COLO668 (cell line): Measurements from ENCODE around the gene PRPSAP2.
"Not testable (repeated sequence)": the region's sequence is repeated elsewhere in the genome, so short reads cannot be mapped to it uniquely, and the experiment has no call there.

Experiments
- DNase-seq: peaks from one replicate; lab custom pipeline; 2025; ENCODE audit not compliant: unreplicated experiment; lab: John Stamatoyannopoulos, UW

Gene PRPSAP2

DNA sequence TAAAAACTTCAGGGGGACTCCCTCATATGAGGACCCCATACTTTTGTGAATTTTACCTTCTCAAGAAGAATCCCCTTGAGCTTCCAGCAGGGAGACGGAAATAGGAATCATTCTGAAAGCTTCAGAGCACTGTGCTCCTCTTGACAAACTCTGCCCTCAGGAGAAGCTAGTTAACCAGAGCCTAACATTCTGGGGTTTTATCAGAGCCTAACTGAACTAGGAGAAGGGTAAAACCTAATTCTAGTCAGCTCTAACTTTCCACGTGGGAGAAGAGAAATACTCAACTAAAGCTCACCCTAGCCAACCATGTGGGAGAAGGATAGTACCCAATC lies 80.7 kb downstream of the PRPSAP2 start:
- DNase-seq, result no peak

DNA sequence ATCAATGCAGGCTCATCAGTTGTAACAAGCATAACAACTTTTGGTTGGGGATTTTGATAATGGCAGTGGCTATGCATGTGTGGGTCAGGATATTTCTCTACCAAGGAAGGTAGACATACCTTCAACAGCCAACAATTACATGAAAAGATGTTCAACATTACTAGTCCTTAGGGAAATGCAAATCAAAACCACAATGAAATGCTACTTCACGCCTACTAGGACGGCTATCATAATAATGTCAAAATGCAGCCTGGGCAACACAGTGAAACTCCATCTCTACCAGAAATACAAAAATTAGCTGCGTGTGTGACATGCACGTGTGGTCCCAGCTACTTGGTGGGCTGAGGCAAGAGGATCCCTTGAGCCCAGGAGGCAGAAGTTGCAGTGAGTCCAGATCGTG lies 86.7 kb downstream of the PRPSAP2 start:
- no peak for DNase-seq

DNA sequence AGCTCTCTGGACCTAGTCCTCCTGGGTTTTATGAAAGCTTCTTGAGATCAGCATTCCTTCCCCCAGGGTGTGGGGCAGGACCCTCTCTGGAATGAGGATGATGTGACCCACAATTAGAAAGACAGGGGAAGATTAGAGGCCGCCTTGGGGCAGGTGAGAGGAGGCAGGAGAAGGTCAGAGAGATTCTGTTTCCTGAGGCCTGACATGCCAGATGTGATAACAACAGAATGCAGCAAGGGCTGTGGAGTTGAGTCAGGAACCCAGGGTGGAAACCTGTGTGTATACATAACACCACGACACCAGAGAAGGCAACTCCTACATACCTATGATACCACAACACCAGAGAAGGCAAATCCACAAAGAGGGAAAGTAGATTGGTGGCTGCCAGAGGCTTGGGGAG lies 88.6 kb downstream of the PRPSAP2 start:
- no peak for DNase-seq

DNA sequence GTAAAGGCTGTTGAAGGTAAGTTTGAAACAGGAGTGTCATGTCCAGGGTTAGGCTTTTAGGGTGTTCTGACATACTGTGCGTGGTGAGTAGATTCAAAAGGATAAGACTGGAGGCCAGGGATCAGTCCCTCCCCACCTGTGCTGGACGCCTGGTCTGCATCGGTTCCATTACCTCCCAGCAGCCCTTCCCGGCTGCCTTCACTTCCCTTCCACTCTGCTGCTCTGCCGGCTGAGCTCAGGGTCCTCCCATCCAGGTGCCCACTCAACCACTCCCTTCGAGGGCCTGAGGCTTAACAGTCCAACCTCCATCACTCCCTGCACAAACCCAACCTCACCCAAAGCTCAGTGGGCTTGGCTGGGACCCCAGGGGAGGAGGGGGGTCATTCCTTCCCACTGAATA lies 89.9 kb downstream of the PRPSAP2 start:
- no peak for DNase-seq

DNA sequence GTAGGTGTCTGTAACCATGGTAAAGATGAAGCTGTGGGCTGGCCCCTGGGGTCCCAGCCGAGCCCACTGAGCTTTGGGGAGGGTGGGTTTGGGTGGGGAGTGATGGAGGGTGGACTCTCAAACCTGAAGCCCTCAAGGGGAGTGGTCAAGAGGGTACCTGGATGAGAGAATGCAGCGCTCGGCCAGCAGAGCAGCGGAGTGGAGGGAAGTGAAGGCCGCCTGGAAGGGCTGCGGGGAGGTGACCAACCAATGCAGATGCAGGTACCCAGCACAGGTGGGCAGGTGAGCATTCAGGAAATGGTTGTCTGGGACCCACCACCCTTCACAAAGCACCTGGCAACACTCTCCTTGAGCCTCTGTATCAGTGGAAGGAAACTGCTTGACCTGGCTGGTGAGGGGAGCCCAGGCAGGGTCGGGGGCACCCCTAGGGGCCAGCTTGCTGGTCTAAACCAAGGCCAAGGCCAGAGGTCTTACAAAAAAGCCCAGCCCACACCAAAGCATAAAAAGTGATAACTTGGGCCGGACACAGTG lies 90.6 kb downstream of the PRPSAP2 start:
- no peak for DNase-seq

DNA sequence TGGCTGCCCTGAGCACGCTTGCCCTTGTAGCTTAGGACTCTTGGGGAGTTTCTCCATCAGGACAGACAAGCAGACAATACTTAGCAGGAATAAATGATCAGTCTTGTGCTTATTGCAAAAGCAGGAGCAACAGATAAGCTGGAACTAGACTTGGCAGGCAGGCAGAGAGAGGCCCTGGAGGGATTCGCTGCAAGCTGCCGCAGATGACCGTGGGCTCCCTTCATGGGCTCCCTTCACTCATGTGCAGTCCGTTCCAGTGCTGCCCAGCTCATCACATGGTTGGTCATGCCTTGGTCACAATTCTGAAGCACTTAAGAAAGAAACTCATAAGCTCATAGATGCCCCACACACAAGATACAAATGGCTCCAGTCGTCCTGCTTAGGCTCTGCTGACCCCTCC lies 91.6 kb downstream of the PRPSAP2 start:
- no peak for DNase-seq

DNA sequence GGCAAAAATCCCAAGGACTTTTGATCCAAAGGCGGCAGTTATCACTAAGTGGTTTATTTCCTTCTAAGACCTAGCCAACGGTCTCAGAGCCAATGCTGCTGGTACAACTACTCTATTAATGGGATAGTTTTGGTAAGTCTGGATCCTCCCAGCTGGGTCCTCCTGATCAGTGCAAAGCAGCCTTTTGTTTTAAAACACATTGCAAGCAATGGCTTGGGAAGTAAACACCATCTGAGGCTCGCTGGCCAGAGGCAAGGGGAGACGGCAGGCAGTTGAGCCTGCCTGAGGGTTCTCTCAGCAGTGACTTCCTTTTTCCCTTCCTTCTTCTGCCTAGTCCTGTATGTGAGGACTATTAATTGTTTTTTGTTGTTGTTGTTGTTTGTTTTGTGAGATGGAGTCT lies 92.4 kb downstream of the PRPSAP2 start:
- no peak for DNase-seq

DNA sequence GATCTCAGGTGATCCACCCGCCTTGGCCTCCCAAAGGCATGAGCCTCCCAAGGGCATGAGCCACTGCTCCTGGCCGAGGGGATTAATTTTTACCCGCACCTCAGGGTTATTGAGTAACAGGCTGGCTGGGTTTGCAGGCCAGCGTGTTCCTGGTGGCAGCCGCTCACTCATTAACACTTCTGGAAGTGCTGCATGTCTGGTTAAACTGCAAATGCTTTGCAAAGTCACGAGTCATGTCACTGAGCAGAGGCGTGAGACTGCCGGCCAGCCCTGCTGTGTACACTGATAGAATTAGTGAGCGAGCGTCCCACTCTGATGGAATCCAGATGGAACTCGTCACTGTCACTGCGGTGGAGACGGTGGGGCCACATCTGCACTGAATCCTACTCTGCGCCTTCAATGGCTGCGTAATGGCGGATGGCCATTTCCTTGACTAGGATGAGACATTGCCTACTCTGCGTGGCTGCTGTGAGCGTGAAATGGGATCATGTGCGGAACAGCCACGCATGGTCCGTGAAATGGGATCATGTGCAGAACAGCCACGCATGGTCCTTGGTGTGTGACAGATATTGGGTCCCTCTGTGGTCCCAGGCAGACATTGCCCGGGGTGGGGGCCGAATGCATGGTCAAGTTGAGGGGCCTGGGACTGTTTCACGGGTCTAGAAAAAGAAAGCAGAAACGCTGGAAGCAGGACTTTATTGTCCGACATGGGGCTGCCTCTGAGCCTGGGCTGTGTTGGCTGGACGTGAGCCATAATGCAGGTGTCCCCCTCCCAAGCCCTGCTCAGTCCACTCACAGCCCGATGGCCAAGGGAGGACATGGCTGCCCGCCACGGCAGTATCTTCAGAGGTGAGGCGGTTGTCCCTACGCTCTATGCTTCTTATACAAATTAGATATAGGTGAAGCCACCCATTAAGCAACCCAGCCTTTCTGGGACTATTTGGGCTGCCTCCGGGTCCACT lies 93.3 kb downstream of the PRPSAP2 start:
- DNase-seq, result no peak

DNA sequence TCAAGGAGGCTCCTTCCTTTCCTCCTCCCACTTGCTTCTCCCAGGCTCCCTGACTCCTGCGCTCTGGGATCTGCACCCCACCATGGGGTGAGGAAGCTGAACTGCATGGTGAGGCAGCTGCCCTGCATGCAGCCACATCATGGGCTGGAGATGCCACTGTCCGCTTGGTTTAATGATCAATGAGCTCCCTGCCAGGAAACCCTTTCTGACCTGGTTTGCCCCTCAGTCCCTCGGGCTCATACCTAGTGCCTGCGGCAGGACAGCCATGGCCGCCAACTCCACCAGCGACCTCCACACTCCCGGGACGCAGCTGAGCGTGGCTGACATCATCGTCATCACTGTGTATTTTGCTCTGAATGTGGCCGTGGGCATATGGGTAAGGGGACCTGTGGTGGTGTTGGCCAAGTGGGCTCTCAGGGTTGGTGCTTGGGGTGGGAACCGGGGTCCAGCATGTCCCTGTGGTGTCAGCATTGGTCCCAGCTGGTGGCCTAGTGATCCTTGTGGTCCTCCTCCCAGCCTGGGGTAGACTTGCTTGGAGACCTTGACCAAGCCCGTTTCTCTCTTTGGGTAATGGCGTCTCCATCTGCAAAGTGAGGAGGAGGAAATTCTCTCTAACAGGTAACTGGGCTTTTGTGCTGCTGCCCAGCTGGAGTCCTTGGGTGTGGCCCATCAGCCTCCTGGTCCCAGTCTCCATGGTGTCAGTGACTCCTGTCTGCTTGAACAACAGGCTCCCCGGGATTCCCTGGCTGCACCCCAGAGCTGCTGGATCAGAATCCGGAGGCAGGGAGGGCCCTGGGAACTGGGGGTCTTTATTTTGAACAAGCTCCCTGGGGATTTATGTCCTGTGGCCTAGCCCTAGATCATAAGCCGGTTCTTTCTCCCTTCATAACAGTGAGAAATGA lies 94.3 kb downstream of the PRPSAP2 start, which contains the start of gene SLC5A10:
SLC5A10 (plus strand) TSS at position 225 of the 902 bp plus-strand sequence; CDS start at position 266, 41 bp downstream.
- DNase-seq, result no peak

DNA sequence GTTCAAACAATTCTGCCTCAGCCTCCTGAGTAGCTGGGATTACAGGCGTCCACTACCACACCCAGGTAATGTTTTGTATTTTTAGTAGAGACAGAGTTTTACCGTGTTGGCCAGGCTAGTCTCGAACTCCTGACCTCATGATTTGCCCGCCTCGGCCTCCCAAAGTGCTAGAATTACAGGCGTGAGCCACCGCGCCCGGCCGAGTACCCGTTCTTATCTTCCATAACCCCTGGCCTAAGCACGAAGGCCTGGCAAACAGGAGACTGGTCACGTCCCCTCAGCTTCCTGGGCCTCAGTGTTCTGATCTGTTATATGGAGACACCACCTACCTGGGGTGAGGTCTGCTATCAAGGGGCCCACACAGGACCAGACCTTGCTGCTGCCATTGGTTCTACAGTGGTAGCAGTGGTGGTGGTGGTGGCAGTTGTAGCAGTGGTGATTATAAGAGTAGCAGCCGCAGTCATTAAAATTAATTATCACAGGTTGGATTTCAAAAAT lies 95.3 kb downstream of the PRPSAP2 start:
- DNase-seq, result no peak

DNA sequence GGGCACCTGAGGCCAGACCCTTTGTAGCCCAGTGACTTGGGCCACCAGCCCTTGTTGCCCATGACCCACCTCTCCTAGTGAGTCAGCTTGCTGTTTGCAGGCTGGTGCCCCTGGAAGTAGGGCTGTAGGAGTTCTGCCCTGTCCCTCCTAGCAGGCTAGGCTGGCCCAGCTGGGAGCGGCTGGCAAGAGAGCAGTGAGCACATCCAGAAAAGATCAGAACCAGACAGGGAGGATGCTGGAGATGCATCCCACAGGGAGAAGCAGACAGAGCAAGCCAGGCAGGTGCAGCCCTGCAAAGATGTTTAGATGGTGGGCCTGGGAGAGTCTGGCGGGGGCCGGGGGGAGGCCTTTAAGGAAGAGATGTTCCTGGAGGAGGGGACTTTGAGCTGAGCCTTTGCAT lies 96.4 kb downstream of the PRPSAP2 start:
- DNase-seq, result no peak

DNA sequence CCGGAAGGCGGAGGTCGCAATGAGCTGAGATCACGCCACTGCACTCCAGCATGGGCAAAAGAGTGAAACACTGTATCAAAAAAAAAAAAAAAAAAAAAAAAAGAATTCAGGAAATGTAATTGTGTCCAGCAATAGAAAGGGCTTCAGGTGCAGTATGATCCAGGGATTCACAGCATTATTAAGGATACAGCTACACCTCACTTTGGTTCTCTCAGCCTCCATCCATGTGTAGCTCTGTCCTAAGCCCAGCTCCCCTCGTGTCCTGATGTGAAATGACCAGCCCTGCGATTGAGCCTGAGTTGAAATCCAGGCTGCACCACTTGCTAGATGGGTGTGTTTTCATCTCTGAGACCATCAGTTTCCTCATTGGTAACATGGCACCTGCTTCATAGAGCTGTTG lies 97.1 kb downstream of the PRPSAP2 start:
- DNase-seq, result no peak

DNA sequence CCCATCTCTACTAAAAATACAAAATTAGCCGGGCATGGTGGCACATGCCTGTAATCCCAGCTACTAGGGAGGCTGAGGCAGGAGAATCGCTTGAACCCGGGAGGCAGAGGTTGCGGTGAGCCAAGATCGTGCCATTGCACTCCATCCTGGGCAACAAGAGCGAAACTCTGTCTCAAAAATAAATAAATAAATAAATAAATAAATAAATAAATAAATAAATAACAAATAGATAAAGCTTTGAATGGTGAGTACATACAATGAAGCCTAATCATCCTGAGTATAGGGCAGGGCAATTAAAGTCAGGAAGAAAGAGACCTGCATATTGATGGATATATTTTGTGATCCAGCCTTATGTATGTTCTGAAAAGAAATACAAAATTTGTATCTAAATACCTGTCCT lies 98.1 kb downstream of the PRPSAP2 start:
- not testable (repeated sequence) for DNase-seq

DNA sequence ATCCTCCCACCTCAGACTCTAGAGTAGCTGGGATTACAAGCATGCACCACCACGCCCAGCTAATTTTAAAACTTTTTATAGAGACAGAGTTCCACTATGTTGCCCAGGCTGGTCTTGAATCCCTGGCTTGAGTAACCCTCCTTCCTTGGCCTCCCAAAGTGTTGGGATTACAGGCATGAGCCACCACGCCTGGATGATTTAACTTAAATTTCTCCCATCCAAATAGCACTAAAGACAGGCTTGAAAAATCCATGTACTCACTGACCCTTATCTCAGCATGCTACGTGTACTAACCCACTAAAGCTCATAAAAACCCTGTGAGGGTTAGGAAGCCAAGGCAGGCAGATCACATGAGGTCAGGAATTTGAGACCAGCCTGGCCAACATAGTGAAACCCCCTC lies 98.7 kb downstream of the PRPSAP2 start:
- no peak for DNase-seq

DNA sequence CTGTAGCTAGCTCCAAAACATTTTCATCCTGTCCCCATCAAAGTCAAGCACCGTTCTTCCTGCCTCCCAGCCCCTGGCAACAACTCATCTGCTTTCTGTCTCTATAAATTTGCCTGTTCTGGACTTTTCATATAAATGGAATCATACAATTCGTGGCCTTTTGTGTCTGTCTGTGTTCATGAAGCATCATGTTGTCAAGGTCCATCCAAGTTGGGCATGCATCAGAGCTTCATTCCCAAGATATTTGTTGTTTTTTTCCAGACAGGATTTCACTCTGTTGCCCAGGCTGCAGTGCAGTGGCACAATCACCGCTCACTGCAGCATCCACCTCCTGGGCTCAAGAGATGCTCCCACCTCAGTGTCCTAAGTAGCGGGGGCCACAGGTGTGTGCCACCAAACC lies 99.9 kb downstream of the PRPSAP2 start:
- DNase-seq, result no peak

DNA sequence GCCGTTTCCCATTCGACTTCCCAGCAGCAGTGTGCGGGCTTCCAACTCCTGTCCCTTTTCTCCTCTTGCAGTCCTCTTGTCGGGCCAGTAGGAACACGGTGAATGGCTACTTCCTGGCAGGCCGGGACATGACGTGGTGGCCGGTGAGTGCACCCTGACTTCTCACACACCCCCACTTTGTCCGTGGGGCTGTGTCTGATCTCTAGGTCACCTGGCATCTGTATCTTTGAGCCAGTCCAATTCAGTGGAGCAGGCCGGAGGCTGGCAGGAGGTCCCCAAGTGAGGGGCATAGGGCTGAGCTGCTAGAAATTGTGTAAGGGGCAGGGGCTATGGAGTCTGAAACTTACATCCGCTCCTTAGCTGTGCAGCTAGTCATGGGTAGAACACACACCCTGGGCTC lies 100.7 kb downstream of the PRPSAP2 start:
- DNase-seq, result no peak

DNA sequence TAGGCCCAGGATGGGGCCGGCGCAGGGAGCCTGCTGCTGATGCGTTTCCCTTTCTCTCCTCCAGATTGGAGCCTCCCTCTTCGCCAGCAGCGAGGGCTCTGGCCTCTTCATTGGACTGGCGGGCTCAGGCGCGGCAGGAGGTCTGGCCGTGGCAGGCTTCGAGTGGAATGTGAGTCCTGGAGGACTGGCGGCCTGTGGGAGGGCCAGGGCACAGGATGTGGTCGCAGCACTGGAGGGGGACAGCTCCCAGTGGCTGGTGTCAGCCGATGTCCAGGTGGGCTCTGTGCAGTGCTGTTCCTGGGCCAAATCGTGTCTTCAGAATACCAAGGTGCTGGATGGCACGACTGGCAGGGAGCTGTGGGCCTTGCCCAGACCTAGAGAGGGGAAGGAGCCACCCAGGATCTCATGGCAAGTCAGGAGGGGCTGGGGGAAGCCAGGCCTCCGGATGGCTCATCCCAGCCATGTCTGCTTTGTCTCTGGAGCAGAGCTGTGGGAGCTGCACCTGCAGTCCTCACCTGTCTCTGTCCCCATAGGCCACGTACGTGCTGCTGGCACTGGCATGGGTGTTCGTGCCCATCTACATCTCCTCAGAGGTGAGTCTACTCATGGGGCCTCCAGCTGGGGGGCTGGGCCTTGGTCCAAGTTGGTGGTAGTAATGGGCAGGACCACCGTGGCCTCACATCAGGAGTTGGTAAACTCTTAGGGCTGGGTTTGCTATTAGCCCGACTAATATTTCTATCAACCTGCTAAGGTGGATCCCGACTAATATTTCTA lies 101.3 kb downstream of the PRPSAP2 start:
- no peak for DNase-seq

DNA sequence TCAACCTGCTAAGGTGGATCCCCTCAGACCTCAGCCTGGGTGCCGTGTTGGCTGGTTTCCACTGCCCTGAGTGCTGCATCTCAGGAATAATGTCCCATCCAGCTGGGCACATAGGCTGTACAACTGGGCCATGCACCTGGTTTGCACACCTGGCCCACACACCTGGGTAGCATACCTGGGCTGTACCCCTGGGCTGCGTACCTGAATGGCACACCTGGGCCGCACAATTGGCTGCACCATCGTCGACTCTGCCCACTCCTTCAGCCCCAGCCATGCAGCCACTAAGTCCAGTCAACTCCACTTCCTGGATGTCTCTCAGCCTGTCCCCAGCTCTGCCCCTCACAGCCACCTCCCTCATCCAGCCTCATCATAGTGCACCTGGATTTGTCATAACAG lies 101.9 kb downstream of the PRPSAP2 start:
- DNase-seq, result no peak

DNA sequence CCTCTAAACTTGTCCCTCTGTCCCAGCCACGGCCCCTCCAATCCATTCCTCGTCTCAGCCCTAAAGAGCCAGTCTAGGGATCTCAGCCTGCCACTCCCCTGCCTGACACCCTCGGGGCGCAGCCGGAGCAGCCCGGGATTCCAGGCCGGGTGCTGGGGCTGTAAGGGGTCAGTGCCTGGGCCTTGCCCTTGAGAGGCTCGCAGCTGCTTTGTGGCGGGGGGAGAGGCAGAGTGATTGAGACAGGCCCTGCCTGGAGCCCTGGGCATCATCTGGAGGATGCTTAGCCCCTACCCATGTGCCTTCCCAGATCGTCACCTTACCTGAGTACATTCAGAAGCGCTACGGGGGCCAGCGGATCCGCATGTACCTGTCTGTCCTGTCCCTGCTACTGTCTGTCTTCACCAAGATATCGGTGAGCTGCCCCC lies 102.3 kb downstream of the PRPSAP2 start:
- DNase-seq, result no peak

DNA sequence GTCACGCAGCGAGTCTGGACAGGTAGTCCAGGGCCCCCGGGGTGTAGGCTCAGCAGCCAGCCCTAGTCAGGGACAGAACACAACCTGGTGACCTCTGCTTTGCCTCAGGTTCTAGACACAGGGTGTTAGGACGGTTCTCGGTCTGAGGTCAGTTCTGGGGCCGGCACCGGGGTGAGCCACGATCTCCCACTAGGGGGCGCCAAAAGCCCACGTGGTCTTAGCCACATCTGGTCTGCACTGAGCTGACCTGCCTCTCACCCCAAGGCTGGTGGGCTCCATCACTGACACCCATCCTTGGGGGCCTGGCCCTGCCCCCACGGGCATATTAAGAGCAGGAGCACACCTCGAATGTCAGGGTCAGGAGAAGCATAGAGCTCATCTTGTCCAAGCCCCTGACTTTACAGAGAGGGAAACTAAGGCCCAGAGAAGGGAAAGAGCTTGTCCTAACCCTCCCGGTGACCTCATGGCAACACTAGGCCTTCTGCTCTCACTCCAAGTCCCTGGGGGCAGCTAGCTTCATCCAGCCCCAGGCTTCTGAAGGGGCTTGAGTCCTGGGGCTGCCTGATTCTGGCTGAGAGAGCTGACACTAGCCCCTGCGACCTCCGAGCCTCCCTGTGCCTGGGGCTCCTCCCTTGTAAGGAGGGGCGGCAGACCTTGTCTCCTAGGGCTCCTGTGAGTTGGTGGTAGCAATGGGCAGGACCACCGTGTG lies 103.0 kb downstream of the PRPSAP2 start:
- peak; percentile 58 for DNase-seq
